ENCODE measurements around the gene FGD4.
A peak's percentile ranks its signal among the peaks of the same experiment; 100 is the strongest.

FGD4 gene

GRCh38 chr12:32418221-32418620 lies 18.9 kb downstream of the FGD4 start:
- H2AK5ac ChIP-seq (ENCODE audit: low read depth, low read length) = peak overlapping the region; percentile 52
- H2BK5ac ChIP-seq (ENCODE audit: low read length) = no peak overlapping the region
- H3K14ac ChIP-seq (ENCODE audit: low read length) = no peak overlapping the region
- no peak overlapping the region for H2BK120ac ChIP-seq (ENCODE audit: low read depth, low read length)
- H3K18ac ChIP-seq (ENCODE audit: low read length) = no peak overlapping the region
- H3K79me1 ChIP-seq (ENCODE audit: low read depth, low read length) = no peaks in the 10 kb centered on the region
- no peak overlapping the region for H2BK12ac ChIP-seq (ENCODE audit: low read length)
- H3K9me3 ChIP-seq (replicated peaks in 1 of 2; ENCODE audit: control insufficient read depth in 2 of 2, insufficient read depth in 1 of 2, low read depth in 1 of 2, low read length in 2 of 2) = peaks cover 0 to 10% of the 10 kb centered on the region in 2 donors
- peaks cover 0 to 4% of the 10 kb centered on the region in 2 donors for H3K4me1 ChIP-seq (ENCODE audit: control insufficient read depth in 2 of 2, insufficient read depth in 1 of 2, low read depth in 1 of 2, low read length in 2 of 2)
- H3K27ac ChIP-seq (replicated peaks; ENCODE audit: low read length) = no peak overlapping the region
- no peak overlapping the region for H2BK15ac ChIP-seq (ENCODE audit: low read length)
- H3K4me2 ChIP-seq (ENCODE audit: insufficient read depth, low read length, poor library complexity, severe bottlenecking) = no peak overlapping the region
- DNase-seq (ENCODE audit: low spot score) = no peak
- no CpG with 5 or more reads among the region's 5 CpGs for WGBS, 2 donors (ENCODE audit: extremely low coverage in 2 of 2, insufficient read length in 2 of 2, insufficient replicate concordance in 1 of 2)
- H4K8ac ChIP-seq (ENCODE audit: low read depth, low read length) = no peak overlapping the region
- no peak overlapping the region for H3K4me3 ChIP-seq (ENCODE audit: low read length in 2 of 2)
- no peak overlapping the region for H3K9ac ChIP-seq (ENCODE audit: low read depth, low read length, poor library complexity)
- H3K36me3 ChIP-seq (replicated peaks in 1 of 2; ENCODE audit: control insufficient read depth in 2 of 2, insufficient read depth in 2 of 2, low read length in 2 of 2) = no peaks in the 10 kb centered on the region
- H3K27me3 ChIP-seq (ENCODE audit: control insufficient read depth in 3 of 3, insufficient read depth in 3 of 3, low read depth in 1 of 3, low read length in 3 of 3) = no peaks in the 10 kb centered on the region
- no peak overlapping the region for H2AFZ ChIP-seq (ENCODE audit: low read length)
- no peak overlapping the region for H3K23ac ChIP-seq (ENCODE audit: low read depth, low read length, poor library complexity)
- no peak overlapping the region for H3K4ac ChIP-seq (ENCODE audit: low read length)
- H4K91ac ChIP-seq (ENCODE audit: low read depth, low read length, poor library complexity) = no peak overlapping the region

- Histone ChIP-seq H3K4me2 (ENCODE audit: insufficient read depth, low read length, poor library complexity, severe bottlenecking) (no peak overlapping the region), H3K79me1 (ENCODE audit: low read depth, low read length) (no peaks in the 10 kb centered on the region), H3K4ac (ENCODE audit: low read length) (no peak overlapping the region), H2AK5ac (ENCODE audit: low read depth, low read length) (no peak overlapping the region), H3K18ac (ENCODE audit: low read length) (peak overlapping the region; percentile 73), H3K9me3 (replicated peaks in 1 of 2; ENCODE audit: control insufficient read depth in 2 of 2, insufficient read depth in 1 of 2, low read depth in 1 of 2, low read length in 2 of 2) (peaks cover 0 to 10% of the 10 kb centered on the region in 2 donors), H4K91ac (ENCODE audit: low read depth, low read length, poor library complexity) (no peak overlapping the region), H3K4me1 (ENCODE audit: control insufficient read depth in 2 of 2, insufficient read depth in 1 of 2, low read depth in 1 of 2, low read length in 2 of 2) (peaks cover 0 to 4% of the 10 kb centered on the region in 2 donors), H2BK120ac (ENCODE audit: low read depth, low read length) (no peak overlapping the region), H3K27me3 (ENCODE audit: control insufficient read depth in 3 of 3, insufficient read depth in 3 of 3, low read depth in 1 of 3, low read length in 3 of 3) (no peaks in the 10 kb centered on the region), H3K27ac (replicated peaks; ENCODE audit: low read length) (no peak overlapping the region), H2BK15ac (ENCODE audit: low read length) (no peak overlapping the region), H3K36me3 (replicated peaks in 1 of 2; ENCODE audit: control insufficient read depth in 2 of 2, insufficient read depth in 2 of 2, low read length in 2 of 2) (no peaks in the 10 kb centered on the region), H2AFZ (ENCODE audit: low read length) (peak overlapping the region; percentile 6), H2BK5ac (ENCODE audit: low read length) (no peak overlapping the region), H3K23ac (ENCODE audit: low read depth, low read length, poor library complexity) (no peak overlapping the region), H2BK12ac (ENCODE audit: low read length) (no peak overlapping the region), H4K8ac (ENCODE audit: low read depth, low read length) (no peak overlapping the region), H3K4me3 (ENCODE audit: low read length in 2 of 2) (no peak overlapping the region), H3K14ac (ENCODE audit: low read length) (no peak overlapping the region), H3K9ac (ENCODE audit: low read depth, low read length, poor library complexity) (no peak overlapping the region)
- no peak for DNase-seq (ENCODE audit: low spot score)
- WGBS, 2 donors (ENCODE audit: extremely low coverage in 2 of 2, insufficient read length in 2 of 2, insufficient replicate concordance in 1 of 2) = no CpG with 5 or more reads among the region's 5 CpGs
These were observed 19.7 kb downstream of the FGD4 start for GRCh38 chr12:32418903-32419519.

GRCh38 chr12:32419520-32419960 lies 20.2 kb downstream of the FGD4 start:
- no peak overlapping the region for H2AK5ac ChIP-seq (ENCODE audit: low read depth, low read length)
- H3K4me2 ChIP-seq (ENCODE audit: insufficient read depth, low read length, poor library complexity, severe bottlenecking) = no peak overlapping the region
- H4K8ac ChIP-seq (ENCODE audit: low read depth, low read length) = no peak overlapping the region
- H3K4me1 ChIP-seq (ENCODE audit: control insufficient read depth in 2 of 2, insufficient read depth in 1 of 2, low read depth in 1 of 2, low read length in 2 of 2) = peaks cover 0 to 4% of the 10 kb centered on the region in 2 donors
- H2AFZ ChIP-seq (ENCODE audit: low read length) = peak overlapping the region; percentile 6
- peak overlapping the region; percentile 9 for H2BK12ac ChIP-seq (ENCODE audit: low read length)
- H3K4ac ChIP-seq (ENCODE audit: low read length) = no peak overlapping the region
- DNase-seq (ENCODE audit: low spot score) = no peak
- no peak overlapping the region for H4K91ac ChIP-seq (ENCODE audit: low read depth, low read length, poor library complexity)
- no peak overlapping the region for H3K27ac ChIP-seq (replicated peaks; ENCODE audit: low read length)
- H3K36me3 ChIP-seq (replicated peaks in 1 of 2; ENCODE audit: control insufficient read depth in 2 of 2, insufficient read depth in 2 of 2, low read length in 2 of 2) = no peaks in the 10 kb centered on the region
- H2BK5ac ChIP-seq (ENCODE audit: low read length) = no peak overlapping the region
- peak overlapping the region; percentile 73 for H3K18ac ChIP-seq (ENCODE audit: low read length)
- no peak overlapping the region for H2BK15ac ChIP-seq (ENCODE audit: low read length)
- no peaks in the 10 kb centered on the region for H3K27me3 ChIP-seq (ENCODE audit: control insufficient read depth in 3 of 3, insufficient read depth in 3 of 3, low read depth in 1 of 3, low read length in 3 of 3)
- H3K9me3 ChIP-seq (replicated peaks in 1 of 2; ENCODE audit: control insufficient read depth in 2 of 2, insufficient read depth in 1 of 2, low read depth in 1 of 2, low read length in 2 of 2) = peaks cover 0 to 10% of the 10 kb centered on the region in 2 donors
- no peak overlapping the region for H3K4me3 ChIP-seq (ENCODE audit: low read length in 2 of 2)
- no peaks in the 10 kb centered on the region for H3K79me1 ChIP-seq (ENCODE audit: low read depth, low read length)
- H3K14ac ChIP-seq (ENCODE audit: low read length) = no peak overlapping the region
- no peak overlapping the region for H2BK120ac ChIP-seq (ENCODE audit: low read depth, low read length)
- no peak overlapping the region for H3K9ac ChIP-seq (ENCODE audit: low read depth, low read length, poor library complexity)
- no CpG with 5 or more reads among the region's 2 CpGs for WGBS, 2 donors (ENCODE audit: extremely low coverage in 2 of 2, insufficient read length in 2 of 2, insufficient replicate concordance in 1 of 2)
- no peak overlapping the region for H3K23ac ChIP-seq (ENCODE audit: low read depth, low read length, poor library complexity)

- WGBS, 2 donors (ENCODE audit: extremely low coverage in 2 of 2, insufficient read length in 2 of 2, insufficient replicate concordance in 1 of 2) = no CpG with 5 or more reads among the region's 2 CpGs
- Histone ChIP-seq H2BK15ac (ENCODE audit: low read length) (no peak overlapping the region), H3K9me3 (replicated peaks in 1 of 2; ENCODE audit: control insufficient read depth in 2 of 2, insufficient read depth in 1 of 2, low read depth in 1 of 2, low read length in 2 of 2) (peaks cover 0 to 10% of the 10 kb centered on the region in 2 donors), H3K4me3 (ENCODE audit: low read length in 2 of 2) (no peak overlapping the region), H3K4me1 (ENCODE audit: control insufficient read depth in 2 of 2, insufficient read depth in 1 of 2, low read depth in 1 of 2, low read length in 2 of 2) (peaks cover 0 to 4% of the 10 kb centered on the region in 2 donors), H2BK120ac (ENCODE audit: low read depth, low read length) (no peak overlapping the region), H2AFZ (ENCODE audit: low read length) (no peak overlapping the region), H3K27ac (replicated peaks; ENCODE audit: low read length) (no peak overlapping the region), H3K79me1 (ENCODE audit: low read depth, low read length) (no peaks in the 10 kb centered on the region), H3K4me2 (ENCODE audit: insufficient read depth, low read length, poor library complexity, severe bottlenecking) (no peak overlapping the region), H2AK5ac (ENCODE audit: low read depth, low read length) (no peak overlapping the region), H4K8ac (ENCODE audit: low read depth, low read length) (no peak overlapping the region), H3K18ac (ENCODE audit: low read length) (no peak overlapping the region), H3K27me3 (ENCODE audit: control insufficient read depth in 3 of 3, insufficient read depth in 3 of 3, low read depth in 1 of 3, low read length in 3 of 3) (no peaks in the 10 kb centered on the region), H2BK5ac (ENCODE audit: low read length) (no peak overlapping the region), H3K36me3 (replicated peaks in 1 of 2; ENCODE audit: control insufficient read depth in 2 of 2, insufficient read depth in 2 of 2, low read length in 2 of 2) (no peaks in the 10 kb centered on the region), H4K91ac (ENCODE audit: low read depth, low read length, poor library complexity) (no peak overlapping the region), H3K14ac (ENCODE audit: low read length) (no peak overlapping the region), H3K4ac (ENCODE audit: low read length) (no peak overlapping the region), H2BK12ac (ENCODE audit: low read length) (no peak overlapping the region), H3K9ac (ENCODE audit: low read depth, low read length, poor library complexity) (no peak overlapping the region), H3K23ac (ENCODE audit: low read depth, low read length, poor library complexity) (no peak overlapping the region)
- no peak for DNase-seq (ENCODE audit: low spot score)
These were observed 21.0 kb downstream of the FGD4 start for GRCh38 chr12:32420356-32420755.

Measured in neuronal stem cell (in vitro differentiated cells).